ENCODE measurements around the gene CD164L2. TPM values are rescaled to one million over a fixed set of nuclear protein-coding genes. Genes with fewer than 3 reads are reported as not detected.
A peak's percentile ranks its signal among the peaks of the same experiment; 100 is the strongest.

The CD164L2 gene
- total and polyA plus RNA-seq, 12 donors = not detected

GRCh38 chr1:27402349-27402754 is 19.2 kb upstream of the CD164L2 start:
- Histone ChIP-seq H3K4me1 (peaks cover 41 to 100% (median 86%) of the 10 kb centered on the region in 9 donors), H3K9me3 (no peaks in the 10 kb centered on the region), H3K36me3 (peaks cover 0 to 22% (median 9%) of the 10 kb centered on the region in 9 donors), H3K27me3 (no peaks in the 10 kb centered on the region), H3K27ac (peak overlapping the region; percentile 68 to 91 (median 82)), H3K4me3 (no peak overlapping the region)
- WGBS, 2 donors = 27 to 32% methylated on average over 8 of the region's 8 CpGs
- DNase-seq (peak; percentile 73 to 79), ATAC-seq (peak; percentile 24 to 53 (median 41))
- intact Hi-C loops (cut with DNase I) = loop anchor here in 9 of 10 donors (2.0 to 10.0 kb wide), 4 partner anchors 202 to 262 kb away; partner anchors contain the start of gene AHDC1 (in 1 of the 9)
- peak; percentile 25 to 68 (median 58) for TF ChIP-seq CTCF (IDR thresholded peaks at IDR 0.05)

DNA sequence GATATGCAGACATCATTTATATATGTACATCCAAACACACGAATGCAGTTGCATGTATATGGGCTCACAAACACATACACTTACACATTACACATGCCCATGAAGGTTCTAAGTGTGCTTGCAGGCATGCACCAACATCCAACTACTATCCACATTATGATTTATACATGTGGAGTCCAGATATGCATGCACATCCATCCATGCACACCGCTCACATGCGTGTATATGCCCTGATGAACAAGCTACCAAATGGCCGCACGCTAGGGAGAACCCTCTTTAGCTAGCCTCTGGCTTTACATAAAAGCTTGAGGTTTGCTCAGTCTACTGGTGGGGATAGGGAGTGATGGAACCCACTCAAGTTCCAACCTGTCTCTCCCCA is 17.8 kb upstream of the CD164L2 start:
- no peak for DNase-seq
- Histone ChIP-seq H3K27me3 (no peaks in the 10 kb centered on the region), H3K4me3 (no peak overlapping the region), H3K27ac (peak overlapping the region in 2 of 10 donors; percentile 90 to 91), H3K36me3 (peaks cover 0 to 8% (median 0%) of the 10 kb centered on the region in 9 donors), H3K9me3 (no peaks in the 10 kb centered on the region), H3K4me1 (peaks cover 37 to 100% (median 84%) of the 10 kb centered on the region in 9 donors)
- ATAC-seq = no peak
- no peak for TF ChIP-seq CTCF (IDR thresholded peaks at IDR 0.05)
- intact Hi-C loops (cut with DNase I) = loop anchor here in 8 of 10 donors (5.0 to 10.0 kb wide), 3 partner anchors 206 to 264 kb away; no protein-coding TSS in a partner anchor
- 90 to 92% methylated on average over 5 of the region's 5 CpGs for WGBS, 2 donors

GRCh38 chr1:27400082-27400962 is 17.2 kb upstream of the CD164L2 start:
- ATAC-seq (no peak), DNase-seq (no peak)
- Histone ChIP-seq H3K36me3 (peaks cover 0 to 6% (median 0%) of the 10 kb centered on the region in 9 donors), H3K4me3 (no peak overlapping the region), H3K9me3 (no peaks in the 10 kb centered on the region), H3K27ac (no peak overlapping the region), H3K27me3 (no peaks in the 10 kb centered on the region), H3K4me1 (peaks cover 34 to 100% (median 84%) of the 10 kb centered on the region in 9 donors)
- 51 to 58% methylated on average over 13 of the region's 13 CpGs for WGBS, 2 donors
- TF ChIP-seq CTCF (IDR thresholded peaks at IDR 0.05) = no peak
- intact Hi-C loops (cut with DNase I) = loop anchor here in 8 of 10 donors (5.0 to 10.0 kb wide), 3 partner anchors 207 to 264 kb away; no protein-coding TSS in a partner anchor

GRCh38 chr1:27399251-27400025 is 16.3 kb upstream of the CD164L2 start:
- Histone ChIP-seq H3K36me3 (no peaks in the 10 kb centered on the region), H3K4me3 (no peak overlapping the region), H3K27ac (peak overlapping the region in 5 of 10 donors; percentile 10 to 26 (median 21)), H3K4me1 (peaks cover 26 to 96% (median 79%) of the 10 kb centered on the region in 9 donors), H3K9me3 (no peaks in the 10 kb centered on the region), H3K27me3 (no peaks in the 10 kb centered on the region)
- DNase-seq (no peak), ATAC-seq (peak in 1 of 8 donors; percentile 15)
- TF ChIP-seq CTCF (IDR thresholded peaks at IDR 0.05) = no peak
- intact Hi-C loops (cut with DNase I) = loop anchor here in 9 of 10 donors (5.0 to 10.0 kb wide), 6 partner anchors 77 to 355 kb away; partner anchors contain the start of gene TMEM222 (in 1 of the 9)
- WGBS, 2 donors = 40 to 45% methylated on average over 19 of the region's 19 CpGs

Measured in heart right ventricle (tissue), 16 donors.